ENCODE results near the gene BBS9.

The BBS9 gene

DNA sequence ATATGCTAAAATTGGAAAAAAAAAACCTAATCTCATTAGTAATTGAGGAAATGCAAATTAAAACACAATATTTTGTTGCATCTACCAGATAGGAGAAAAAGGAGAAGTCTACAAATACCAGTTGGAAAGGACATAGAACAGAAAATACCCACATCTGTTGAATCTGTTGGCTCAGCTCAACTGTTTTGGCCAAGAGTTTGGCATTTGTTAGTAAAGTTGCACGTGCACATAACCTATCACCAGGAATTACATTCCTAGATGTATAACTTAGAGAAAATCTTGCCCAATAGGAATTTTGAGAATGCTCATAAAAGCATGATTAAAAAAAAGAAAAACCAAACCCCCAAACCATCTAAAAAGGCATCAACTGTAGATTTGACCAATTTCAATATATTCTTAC is 493.9 kb downstream of the BBS9 start:
- Mint-ChIP-seq H3K27me3 (ENCODE audit: low read depth) (no peaks in the 10 kb centered on the region), H3K9me3 (no peaks in the 10 kb centered on the region), H3K27ac (no peak overlapping the region), H3K4me1 (ENCODE audit: low read depth) (no peaks in the 10 kb centered on the region), H3K4me3 (no peak overlapping the region), H3K36me3 (ENCODE audit: low read depth) (no peaks in the 10 kb centered on the region)
- DNase-seq (ENCODE audit: low spot score), result no peak

DNA sequence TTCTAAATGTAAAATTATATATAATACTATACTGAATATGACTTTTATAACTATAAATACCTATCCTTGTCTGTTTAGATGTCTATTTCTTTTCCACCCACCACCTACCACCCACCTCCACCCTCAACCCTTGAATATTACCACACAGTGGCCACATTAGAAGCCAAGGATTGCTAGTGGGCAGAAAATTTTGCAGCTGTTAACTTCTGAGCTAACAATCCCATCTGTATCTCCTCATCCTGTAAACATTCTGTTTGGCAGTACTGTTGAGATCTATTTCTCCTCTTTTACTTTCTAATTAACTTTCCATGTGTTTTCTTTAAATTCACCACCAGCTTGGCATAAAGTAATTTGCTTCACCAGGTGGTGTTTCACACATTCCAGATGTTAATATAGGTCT is 494.9 kb downstream of the BBS9 start:
- Mint-ChIP-seq H3K4me1 (ENCODE audit: low read depth) (no peaks in the 10 kb centered on the region), H3K4me3 (no peak overlapping the region), H3K27ac (no peak overlapping the region), H3K36me3 (ENCODE audit: low read depth) (no peaks in the 10 kb centered on the region), H3K27me3 (ENCODE audit: low read depth) (no peaks in the 10 kb centered on the region), H3K9me3 (no peaks in the 10 kb centered on the region)
- no peak for DNase-seq (ENCODE audit: low spot score)

DNA sequence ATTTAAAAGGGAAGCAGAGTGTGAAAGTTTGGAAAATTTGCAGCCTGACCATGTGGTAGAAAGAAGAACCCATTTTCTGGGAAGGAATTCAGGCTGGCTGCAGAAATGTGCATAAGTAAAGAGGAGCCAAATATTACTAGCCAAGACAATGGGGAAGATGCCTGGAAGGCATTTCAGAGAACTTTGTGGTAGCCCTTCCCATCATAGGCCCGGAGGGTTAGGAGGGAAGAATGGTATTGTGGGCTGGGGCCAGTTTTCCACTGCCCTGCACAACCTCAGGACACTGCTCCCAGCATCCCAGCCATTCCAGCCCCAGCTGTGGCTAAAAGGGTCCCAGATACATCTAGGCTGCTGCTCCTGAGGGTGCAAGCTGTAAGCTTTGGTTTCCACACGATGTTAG is 497.5 kb downstream of the BBS9 start:
- Mint-ChIP-seq H3K9me3 (no peaks in the 10 kb centered on the region), H3K27ac (no peak overlapping the region), H3K4me1 (ENCODE audit: low read depth) (no peaks in the 10 kb centered on the region), H3K36me3 (ENCODE audit: low read depth) (no peaks in the 10 kb centered on the region), H3K4me3 (no peak overlapping the region), H3K27me3 (ENCODE audit: low read depth) (no peaks in the 10 kb centered on the region)
- DNase-seq (ENCODE audit: low spot score), result no peak

DNA sequence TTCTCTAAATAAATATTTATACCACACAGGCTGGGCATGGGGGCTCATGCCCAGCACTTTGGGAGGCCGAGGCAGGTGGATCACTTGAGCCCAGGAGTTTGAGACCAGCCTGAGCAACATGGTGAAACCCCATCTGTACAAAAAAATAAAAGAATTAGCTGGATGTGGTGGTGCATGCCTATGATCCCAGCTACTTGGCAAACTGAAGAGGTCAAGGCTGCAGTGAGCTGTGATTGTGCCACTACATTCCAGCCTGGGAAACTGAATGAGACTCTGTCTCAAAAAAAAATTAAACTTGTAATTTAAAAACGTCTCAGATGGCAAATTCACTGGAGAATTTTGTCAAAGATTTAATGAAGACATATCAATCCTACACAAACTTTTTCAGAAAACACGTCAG is 498.4 kb downstream of the BBS9 start:
- Mint-ChIP-seq H3K9me3 (no peaks in the 10 kb centered on the region), H3K27me3 (ENCODE audit: low read depth) (no peaks in the 10 kb centered on the region), H3K27ac (no peak overlapping the region), H3K4me3 (no peak overlapping the region), H3K4me1 (ENCODE audit: low read depth) (no peaks in the 10 kb centered on the region), H3K36me3 (ENCODE audit: low read depth) (no peaks in the 10 kb centered on the region)
- DNase-seq (ENCODE audit: low spot score), result no peak

DNA sequence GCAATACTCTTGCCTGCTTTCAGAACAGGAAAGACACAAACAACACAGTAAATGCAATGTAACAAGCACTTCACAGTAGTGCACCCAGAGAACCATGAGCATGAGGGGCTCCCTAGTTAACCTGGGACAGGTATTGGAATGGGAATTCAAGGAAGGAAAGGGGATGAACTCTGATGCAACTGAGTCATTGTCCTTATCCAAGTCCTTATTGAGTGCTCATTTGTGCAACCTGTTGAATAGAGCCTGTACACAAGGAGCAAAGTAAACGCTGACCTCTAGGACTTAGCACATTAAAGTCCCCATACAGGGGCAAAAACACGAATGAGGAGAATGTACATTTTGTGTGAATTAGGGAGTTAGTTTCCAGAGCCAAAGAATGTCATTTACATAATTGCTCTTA is 499.5 kb downstream of the BBS9 start:
- Mint-ChIP-seq H3K27me3 (ENCODE audit: low read depth) (no peaks in the 10 kb centered on the region), H3K36me3 (ENCODE audit: low read depth) (no peaks in the 10 kb centered on the region), H3K9me3 (no peaks in the 10 kb centered on the region), H3K27ac (no peak overlapping the region), H3K4me3 (no peak overlapping the region), H3K4me1 (ENCODE audit: low read depth) (no peaks in the 10 kb centered on the region)
- DNase-seq (ENCODE audit: low spot score), result no peak

DNA sequence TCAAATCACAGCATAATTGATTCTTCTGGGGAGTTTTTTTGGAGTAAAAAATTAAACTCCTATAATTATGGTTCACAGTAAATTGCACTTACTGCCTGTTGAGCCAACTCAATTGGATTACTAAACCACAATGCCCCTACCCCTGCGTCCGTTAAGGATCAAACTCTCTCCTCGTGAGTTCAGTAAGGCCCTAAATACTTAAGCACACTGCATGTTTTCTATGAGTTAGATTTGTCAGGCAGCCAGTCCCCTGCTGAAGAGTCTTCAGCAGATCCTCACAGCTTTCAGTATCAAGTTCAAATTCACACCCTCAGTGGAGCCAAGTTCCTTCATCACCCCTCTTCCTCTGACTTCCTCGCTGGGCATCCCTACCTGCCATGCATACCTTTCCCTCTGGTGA is 501.0 kb downstream of the BBS9 start:
- no peaks in the 10 kb centered on the region for H3K27me3 Mint-ChIP-seq (ENCODE audit: low read depth)
- H3K4me3 Mint-ChIP-seq, result no peak overlapping the region
- DNase-seq (ENCODE audit: low spot score), result no peak
- no peaks in the 10 kb centered on the region for H3K9me3 Mint-ChIP-seq
- no peaks in the 10 kb centered on the region for H3K36me3 Mint-ChIP-seq (ENCODE audit: low read depth)
- H3K4me1 Mint-ChIP-seq (ENCODE audit: low read depth), result no peaks in the 10 kb centered on the region
- no peak overlapping the region for H3K27ac Mint-ChIP-seq

DNA sequence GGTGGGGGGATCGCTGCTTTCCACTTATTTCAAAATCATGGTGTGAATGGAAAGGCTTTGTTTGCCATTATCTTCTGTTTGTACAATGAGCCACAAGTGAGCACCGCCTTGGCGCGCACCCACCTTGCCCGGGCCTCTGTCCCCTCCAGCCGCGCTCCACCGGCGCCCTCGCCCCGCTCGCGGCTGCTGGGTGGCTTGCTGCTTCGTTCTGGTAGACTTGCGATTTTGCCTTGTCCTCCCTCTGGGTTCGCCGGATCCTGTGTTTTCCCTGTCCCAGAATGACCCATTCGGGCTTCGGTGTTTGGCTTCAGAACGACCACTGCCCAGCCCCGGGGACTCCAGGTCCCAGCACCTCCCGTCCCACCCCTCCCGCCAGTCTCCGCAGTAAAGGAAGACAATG is 503.0 kb downstream of the BBS9 start:
- no peaks in the 10 kb centered on the region for H3K36me3 Mint-ChIP-seq (ENCODE audit: low read depth)
- no peak overlapping the region for H3K4me3 Mint-ChIP-seq
- DNase-seq (ENCODE audit: low spot score), result no peak
- H3K27me3 Mint-ChIP-seq (ENCODE audit: low read depth), result no peaks in the 10 kb centered on the region
- no peak overlapping the region for H3K27ac Mint-ChIP-seq
- H3K4me1 Mint-ChIP-seq (ENCODE audit: low read depth), result no peaks in the 10 kb centered on the region
- no peaks in the 10 kb centered on the region for H3K9me3 Mint-ChIP-seq

DNA sequence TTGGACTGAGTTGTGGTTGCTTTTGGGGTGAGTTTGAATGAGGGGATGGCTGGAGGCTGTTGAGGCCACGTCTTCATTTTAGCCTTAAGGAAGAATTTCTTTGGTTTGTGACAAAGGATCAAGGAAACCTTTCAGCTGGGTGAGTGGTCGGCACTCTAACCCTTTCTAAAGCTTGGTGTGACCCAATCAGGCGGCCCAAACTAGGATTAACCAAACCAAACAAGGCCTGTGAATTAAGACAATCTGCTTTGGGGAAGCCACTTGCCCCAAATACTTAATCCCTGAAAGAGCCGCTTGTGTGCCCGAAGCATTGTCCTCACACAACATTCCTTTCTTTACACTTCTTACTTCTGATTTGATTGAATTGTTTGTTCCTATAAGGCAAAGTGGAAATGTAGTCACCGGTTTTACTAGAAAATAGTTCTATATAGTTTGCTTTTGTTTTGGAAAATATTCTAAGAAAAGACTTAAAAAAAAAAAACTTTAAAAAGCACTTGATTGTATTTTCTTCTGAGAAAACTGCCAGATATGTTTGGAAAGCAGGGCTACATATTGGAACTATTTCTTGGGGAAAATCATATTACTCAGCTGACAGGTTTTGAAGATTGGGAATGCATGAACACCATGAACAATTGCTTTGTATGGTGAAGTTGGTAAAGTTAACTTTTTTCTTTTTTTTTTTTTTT is 503.6 kb downstream of the BBS9 start:
- H3K4me3 Mint-ChIP-seq, result no peak overlapping the region
- H3K27ac Mint-ChIP-seq, result no peak overlapping the region
- H3K4me1 Mint-ChIP-seq (ENCODE audit: low read depth), result no peaks in the 10 kb centered on the region
- no peaks in the 10 kb centered on the region for H3K27me3 Mint-ChIP-seq (ENCODE audit: low read depth)
- no peaks in the 10 kb centered on the region for H3K9me3 Mint-ChIP-seq
- DNase-seq (ENCODE audit: low spot score), result no peak
- H3K36me3 Mint-ChIP-seq (ENCODE audit: low read depth), result no peaks in the 10 kb centered on the region

DNA sequence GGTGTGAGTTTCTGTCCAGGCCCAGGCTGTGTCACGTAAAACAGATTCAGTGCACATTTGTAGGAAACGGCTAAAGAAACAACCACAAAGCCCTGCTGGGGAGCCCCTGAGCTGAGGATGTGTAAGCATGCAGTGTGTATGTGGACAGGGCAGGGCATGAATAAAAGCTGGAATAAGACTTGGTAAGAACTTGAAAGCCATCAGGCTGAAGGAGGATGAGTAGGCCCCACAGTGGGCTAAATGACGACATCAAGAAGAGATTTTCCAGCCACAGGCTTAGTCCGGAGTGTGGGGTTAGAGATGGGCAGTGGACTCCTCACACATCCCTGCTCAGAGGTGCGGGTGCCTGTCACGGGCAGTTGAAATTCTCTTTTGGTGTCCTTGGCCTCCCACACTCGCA is 505.2 kb downstream of the BBS9 start:
- Mint-ChIP-seq H3K36me3 (ENCODE audit: low read depth) (no peaks in the 10 kb centered on the region), H3K4me1 (ENCODE audit: low read depth) (no peaks in the 10 kb centered on the region), H3K9me3 (no peaks in the 10 kb centered on the region), H3K4me3 (no peak overlapping the region), H3K27me3 (ENCODE audit: low read depth) (no peaks in the 10 kb centered on the region), H3K27ac (no peak overlapping the region)
- DNase-seq (ENCODE audit: low spot score), result no peak

DNA sequence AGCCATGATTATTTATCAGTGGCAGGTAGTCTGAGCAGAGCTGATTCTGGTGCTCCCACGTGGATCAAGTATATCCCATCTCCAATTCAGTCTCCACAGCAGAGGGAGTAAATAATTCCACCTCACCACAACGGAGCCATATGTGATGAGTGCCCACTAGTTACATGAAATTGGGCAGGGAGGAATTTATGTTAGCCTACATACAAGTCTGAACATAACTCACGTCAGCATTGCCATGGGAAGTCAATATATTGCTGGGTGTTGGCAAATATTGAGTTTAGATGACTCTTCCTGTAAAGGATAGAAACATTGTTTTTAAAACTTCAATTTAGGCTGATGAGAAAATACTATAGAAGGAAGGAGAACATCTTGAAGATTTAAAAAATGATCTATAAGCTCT is 507.0 kb downstream of the BBS9 start:
- DNase-seq (ENCODE audit: low spot score), result no peak
- H3K4me1 Mint-ChIP-seq (ENCODE audit: low read depth), result no peaks in the 10 kb centered on the region
- no peak overlapping the region for H3K4me3 Mint-ChIP-seq
- no peaks in the 10 kb centered on the region for H3K36me3 Mint-ChIP-seq (ENCODE audit: low read depth)
- no peak overlapping the region for H3K27ac Mint-ChIP-seq
- H3K27me3 Mint-ChIP-seq (ENCODE audit: low read depth), result no peaks in the 10 kb centered on the region
- no peaks in the 10 kb centered on the region for H3K9me3 Mint-ChIP-seq

DNA sequence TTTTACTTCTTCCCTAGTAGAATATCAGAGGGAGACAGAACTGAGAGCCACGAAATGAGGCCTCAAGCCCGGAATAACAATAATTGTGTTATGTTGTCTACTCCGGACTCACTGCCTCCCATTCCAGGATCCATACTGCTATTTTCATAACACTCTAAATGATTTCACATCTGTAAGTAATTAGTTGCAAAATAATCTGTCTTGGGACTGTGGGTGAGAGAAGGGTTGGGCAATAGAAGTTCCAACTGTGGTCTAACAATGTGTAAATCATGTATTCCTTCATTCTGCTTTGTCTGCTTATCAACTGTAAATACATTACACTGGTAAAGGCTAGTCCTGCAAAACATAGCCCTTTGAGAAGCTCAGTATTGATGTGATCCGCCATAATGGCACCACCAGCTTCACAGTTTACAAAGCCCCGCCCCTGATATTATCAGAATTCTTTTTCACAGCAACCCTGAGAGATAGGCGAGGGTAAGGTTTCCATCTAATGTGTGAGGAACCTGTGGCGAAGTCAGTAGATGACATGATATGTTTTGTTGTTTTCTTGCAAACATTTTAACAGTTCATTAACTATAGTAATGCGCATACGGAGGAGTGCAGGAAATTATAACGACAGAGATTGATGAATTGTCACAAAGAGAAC is 510.3 kb downstream of the BBS9 start:
- no peaks in the 10 kb centered on the region for H3K4me1 Mint-ChIP-seq (ENCODE audit: low read depth)
- no peaks in the 10 kb centered on the region for H3K9me3 Mint-ChIP-seq
- DNase-seq (ENCODE audit: low spot score), result no peak
- no peaks in the 10 kb centered on the region for H3K27me3 Mint-ChIP-seq (ENCODE audit: low read depth)
- H3K4me3 Mint-ChIP-seq, result no peak overlapping the region
- no peak overlapping the region for H3K27ac Mint-ChIP-seq
- no peaks in the 10 kb centered on the region for H3K36me3 Mint-ChIP-seq (ENCODE audit: low read depth)

DNA sequence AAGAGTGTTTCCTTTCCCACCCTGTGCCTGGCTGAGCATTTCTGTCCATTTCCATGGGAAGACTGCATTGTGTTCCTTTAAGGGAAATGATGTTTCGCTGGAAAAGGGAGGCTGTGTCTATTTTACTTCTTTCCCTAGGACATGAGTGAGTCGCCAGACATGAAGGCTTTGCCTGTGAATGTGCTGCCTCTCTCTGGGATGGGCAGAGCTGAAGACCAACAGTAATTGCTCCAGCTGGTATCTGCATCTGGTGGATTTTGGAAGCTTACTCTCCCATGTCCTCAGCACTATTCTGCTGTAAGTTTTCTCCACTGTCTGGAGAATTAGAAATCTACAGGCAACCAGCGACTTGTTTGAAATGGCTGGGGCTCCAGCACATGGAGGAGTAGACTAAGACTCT is 511.4 kb downstream of the BBS9 start:
- Mint-ChIP-seq H3K36me3 (ENCODE audit: low read depth) (no peaks in the 10 kb centered on the region), H3K9me3 (no peaks in the 10 kb centered on the region), H3K4me3 (no peak overlapping the region), H3K27ac (no peak overlapping the region), H3K4me1 (ENCODE audit: low read depth) (no peaks in the 10 kb centered on the region), H3K27me3 (ENCODE audit: low read depth) (no peaks in the 10 kb centered on the region)
- DNase-seq (ENCODE audit: low spot score), result no peak

DNA sequence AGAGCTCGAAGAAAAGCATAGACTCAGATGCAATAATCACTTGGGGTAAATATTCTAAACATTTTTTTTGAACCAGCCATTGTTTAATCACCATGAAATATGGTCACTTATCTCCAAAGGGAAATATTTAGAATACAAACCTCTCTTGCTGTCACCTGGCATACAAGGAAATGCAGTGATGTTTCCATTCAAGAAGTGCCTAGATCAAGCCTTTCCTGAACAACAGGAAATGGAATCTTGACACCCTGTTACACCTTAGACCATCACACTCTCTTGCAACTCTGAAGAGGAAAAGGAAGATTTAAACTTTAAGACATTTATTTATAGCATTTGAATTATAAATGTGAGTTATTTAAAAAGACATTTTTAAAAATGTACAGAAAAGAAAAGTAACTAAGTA is 512.9 kb downstream of the BBS9 start:
- no peak overlapping the region for H3K27ac Mint-ChIP-seq
- DNase-seq (ENCODE audit: low spot score), result no peak
- no peaks in the 10 kb centered on the region for H3K27me3 Mint-ChIP-seq (ENCODE audit: low read depth)
- no peaks in the 10 kb centered on the region for H3K36me3 Mint-ChIP-seq (ENCODE audit: low read depth)
- no peaks in the 10 kb centered on the region for H3K4me1 Mint-ChIP-seq (ENCODE audit: low read depth)
- H3K9me3 Mint-ChIP-seq, result no peaks in the 10 kb centered on the region
- no peak overlapping the region for H3K4me3 Mint-ChIP-seq

DNA sequence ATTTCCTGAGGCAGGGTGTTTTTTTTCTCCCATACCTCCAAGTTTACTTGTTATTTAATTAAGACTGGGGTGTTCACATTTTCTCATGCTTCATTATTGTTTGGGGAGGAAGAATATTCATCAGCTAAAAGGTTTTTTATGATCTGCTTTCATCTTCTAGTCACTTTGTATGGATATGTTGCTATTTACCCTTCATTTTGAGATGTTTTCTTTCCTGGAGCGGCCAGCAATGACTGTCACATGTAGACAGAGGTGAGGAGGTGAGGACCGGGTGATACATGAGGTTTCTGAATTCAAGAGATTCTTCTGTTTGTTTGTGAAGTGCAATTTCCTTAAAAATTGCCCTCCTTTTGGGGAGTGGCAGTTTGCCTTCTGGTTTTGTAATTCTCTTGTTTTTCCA is 514.2 kb downstream of the BBS9 start:
- H3K36me3 Mint-ChIP-seq (ENCODE audit: low read depth), result no peaks in the 10 kb centered on the region
- H3K4me1 Mint-ChIP-seq (ENCODE audit: low read depth), result no peaks in the 10 kb centered on the region
- no peak overlapping the region for H3K4me3 Mint-ChIP-seq
- no peak for DNase-seq (ENCODE audit: low spot score)
- no peaks in the 10 kb centered on the region for H3K9me3 Mint-ChIP-seq
- no peaks in the 10 kb centered on the region for H3K27me3 Mint-ChIP-seq (ENCODE audit: low read depth)
- H3K27ac Mint-ChIP-seq, result no peak overlapping the region

DNA sequence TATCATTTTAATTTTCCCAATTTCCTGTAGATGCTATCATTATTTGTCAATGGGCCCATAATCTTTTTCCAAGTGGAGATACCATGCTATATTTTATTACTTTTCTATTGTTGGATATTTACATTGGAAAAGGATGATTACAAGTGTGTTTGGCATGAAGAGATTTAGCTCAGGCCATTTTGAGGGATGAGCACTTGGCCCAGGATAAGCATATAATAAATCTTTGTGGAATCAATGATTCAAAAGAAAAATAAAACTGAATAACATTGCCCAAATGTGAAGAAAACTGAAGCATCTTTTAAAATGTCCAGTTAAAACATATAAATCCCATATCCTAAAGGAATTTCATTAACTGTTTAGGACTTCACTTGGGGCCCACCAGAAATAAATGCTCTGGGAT is 515.1 kb downstream of the BBS9 start:
- Mint-ChIP-seq H3K4me1 (ENCODE audit: low read depth) (no peaks in the 10 kb centered on the region), H3K4me3 (no peak overlapping the region), H3K27me3 (ENCODE audit: low read depth) (no peaks in the 10 kb centered on the region), H3K27ac (no peak overlapping the region), H3K9me3 (no peaks in the 10 kb centered on the region), H3K36me3 (ENCODE audit: low read depth) (no peaks in the 10 kb centered on the region)
- DNase-seq (ENCODE audit: low spot score), result no peak

All from T-helper 2 cell treated with Interferon-gamma antibody and Interleukin-4, amounts not matched to agents 5 μg/mL and 100 μg/mL, for 36 hours (primary cell).